HG02870 (cell line): Measurements from ENCODE around the gene PLXNC1.

Source experiments
- ATAC-seq: cut with Tn5 transposase; IDR thresholded peaks from one replicate; pipeline ENCODE4 v1.9.1; 2021; ENCODE audit warnings: mild to moderate bottlenecking, moderate library complexity; ENCODE audit not compliant: unreplicated experiment

The PLXNC1 gene

GRCh38 chr12:94327809-94328208, 179.4 kb downstream of the PLXNC1 start:
- ATAC-seq: no peak

- no peak for ATAC-seq
These were observed 181.0 kb downstream of the PLXNC1 start for GRCh38 chr12:94329366-94329765.

- no peak for ATAC-seq
These were observed 185.0 kb downstream of the PLXNC1 start for GRCh38 chr12:94333396-94333795.

GRCh38 chr12:94336211-94336925, 188.0 kb downstream of the PLXNC1 start:
- no peak for ATAC-seq

GRCh38 chr12:94338006-94338794, 189.8 kb downstream of the PLXNC1 start:
- ATAC-seq: no peak

DNA sequence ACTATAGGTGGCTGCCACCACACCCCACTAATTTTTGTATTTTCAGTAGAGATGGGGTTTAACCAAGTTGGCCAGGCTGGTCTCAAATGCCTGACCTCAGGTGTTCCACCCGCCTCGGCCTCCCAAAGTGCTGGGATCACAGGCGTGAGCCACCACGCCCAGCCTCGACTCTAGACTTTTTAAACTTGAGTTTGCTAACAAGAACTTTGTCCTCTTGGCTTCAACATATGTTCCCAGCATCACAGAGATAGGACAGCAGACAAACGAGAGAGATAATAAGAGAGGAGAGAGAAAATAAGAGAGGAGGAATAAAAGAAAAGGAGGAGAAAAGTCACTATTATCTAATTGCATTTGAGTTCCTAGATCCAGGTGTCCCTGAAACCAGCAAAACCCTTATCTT, 192.2 kb downstream of the PLXNC1 start:
- ATAC-seq: no peak

DNA sequence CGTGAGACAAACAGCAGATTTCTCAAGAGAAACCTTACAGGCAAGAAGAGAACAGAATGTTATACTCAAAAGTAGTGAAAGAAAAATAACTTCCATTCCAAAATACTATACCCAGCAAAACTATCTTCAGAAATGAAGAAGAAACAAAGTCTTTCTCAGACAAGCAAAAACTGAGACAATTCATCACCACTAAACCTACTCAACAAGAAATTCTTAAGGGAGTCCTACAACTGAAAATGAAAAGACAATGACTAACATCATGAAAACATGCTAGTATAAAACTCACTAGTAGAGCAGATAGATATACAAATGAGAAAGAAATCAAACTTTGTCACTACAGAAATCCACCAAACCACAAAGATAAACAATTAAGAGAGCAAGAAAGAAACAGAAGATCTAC, 204.8 kb downstream of the PLXNC1 start:
- ATAC-seq: no peak
